SK-N-SH treated with all-trans-retinoic acid at 6 μM for 48 hours (cell line): ENCODE data around the gene INCA1.

Source experiments
- ATAC-seq: fragments of 200-7000 bp; cut with Tn5 transposase; 3 replicates; pipeline ENCODE4 v1.9.1; 2020; ENCODE audit warnings: mild to moderate bottlenecking, moderate library complexity
- BACH2 ChIP-seq: fragments of 250-450 bp; sonication (Bioruptor Pico); IDR thresholded peaks from 2 replicates; pipeline ENCODE4 v1.9.0; 2021; ENCODE audit warnings: mild to moderate bottlenecking, borderline replicate concordance
- CREB5 ChIP-seq: fragments of 250-450 bp; sonication (Bioruptor Pico); IDR thresholded peaks from 2 replicates; pipeline ENCODE4 v1.5.1; 2020; ENCODE audit warnings: low read depth, mild to moderate bottlenecking, moderate library complexity
- CSRNP3 ChIP-seq: fragments of 250-450 bp; sonication (Bioruptor Pico); IDR thresholded peaks from 2 replicates; pipeline ENCODE4 v1.5.1; 2021; ENCODE audit warnings: mild to moderate bottlenecking, moderate library complexity
- ESRRG ChIP-seq: fragments of 250-450 bp; sonication (Bioruptor Pico); IDR thresholded peaks from 2 replicates; pipeline ENCODE4 v1.6.1; 2021; ENCODE audit warnings: mild to moderate bottlenecking
- GLIS3 ChIP-seq: fragments of 250-450 bp; sonication (Bioruptor Pico); IDR thresholded peaks from 2 replicates; pipeline ENCODE4 v1.5.0; 2020; ENCODE audit warnings: mild to moderate bottlenecking, moderate library complexity
- ISL1 ChIP-seq: fragments of 250-450 bp; sonication (Bioruptor Pico); IDR thresholded peaks from 2 replicates; pipeline ENCODE4 v2.1.2; 2022; ENCODE audit warnings: mild to moderate bottlenecking, moderate library complexity
- OSR1 ChIP-seq: fragments of 250-450 bp; sonication (Bioruptor Pico); IDR thresholded peaks from 2 replicates; pipeline ENCODE4 v1.8.0; 2022; ENCODE audit warnings: moderate library complexity, mild to moderate bottlenecking, inconsistent platforms
- PATZ1 ChIP-seq: fragments of 250-450 bp; sonication (Bioruptor Pico); IDR thresholded peaks from 2 replicates; pipeline ENCODE4 v1.8.0; 2020; ENCODE audit warnings: mild to moderate bottlenecking, moderate library complexity, borderline replicate concordance
- POU6F1 ChIP-seq: fragments of 250-450 bp; sonication (Bioruptor Pico); IDR thresholded peaks from 2 replicates; pipeline ENCODE4 v1.8.0; 2021; ENCODE audit warnings: low read depth, mild to moderate bottlenecking, moderate library complexity, borderline replicate concordance
- RARB ChIP-seq: fragments of 250-450 bp; sonication (Bioruptor Pico); IDR thresholded peaks from 2 replicates; pipeline ENCODE4 v1.8.0; 2021; ENCODE audit warnings: mild to moderate bottlenecking, moderate library complexity
- SNAI2 ChIP-seq: fragments of 250-450 bp; sonication (Bioruptor Pico); IDR thresholded peaks from 2 replicates; pipeline ENCODE4 v1.5.0; 2020; ENCODE audit warnings: mild to moderate bottlenecking, moderate library complexity
- TCF4 ChIP-seq: fragments of 250-450 bp; sonication (Bioruptor Pico); IDR thresholded peaks from 2 replicates; pipeline ENCODE4 v1.8.0; 2021; ENCODE audit warnings: mild to moderate bottlenecking, moderate library complexity, borderline replicate concordance
- TSHZ2 ChIP-seq: fragments of 250-450 bp; sonication (Bioruptor Pico); IDR thresholded peaks from 2 replicates; pipeline ENCODE4 v1.5.0; 2020; ENCODE audit warnings: mild to moderate bottlenecking, moderate library complexity
- ZC3H10 ChIP-seq: fragments of 250-450 bp; sonication (Bioruptor Pico); IDR thresholded peaks from 2 replicates; pipeline ENCODE4 v1.5.1; 2021; ENCODE audit warnings: mild to moderate bottlenecking, moderate library complexity
- ZFP3 ChIP-seq: fragments of 250-450 bp; sonication (Bioruptor Pico); IDR thresholded peaks from 2 replicates; pipeline ENCODE4 v1.5.0; 2020; ENCODE audit warnings: mild to moderate bottlenecking, moderate library complexity
- ZNF565 ChIP-seq: fragments of 450-650 bp; formaldehyde crosslinking; conservative IDR thresholded peaks from 2 replicates; pipeline ENCODE4 v1.5.0; 2020; ENCODE audit warnings: low read depth, mild to moderate bottlenecking, moderate library complexity
- ZNF70 ChIP-seq: fragments of 450-650 bp; formaldehyde crosslinking; IDR thresholded peaks from 2 replicates; pipeline ENCODE4 v1.5.0; 2020; ENCODE audit warnings: mild to moderate bottlenecking, moderate library complexity
- ZNF8 ChIP-seq: fragments of 450-650 bp; formaldehyde crosslinking; IDR thresholded peaks from 2 replicates; pipeline ENCODE4 v1.5.0; 2020; ENCODE audit warnings: mild to moderate bottlenecking, moderate library complexity

INCA1 gene

GRCh38 chr17:4946312-4946976 lies 50.9 kb downstream of the INCA1 start:
- ATAC-seq, result no peak
- TF ChIP-seq ZNF8 (CRISPR knock-in tag) (no peak), BACH2 (CRISPR knock-in tag) (no peak)

- no peak for TF ChIP-seq SNAI2
- no peak for TF ChIP-seq TCF4 (CRISPR knock-in tag)
- no peak for TF ChIP-seq ISL1 (CRISPR knock-in tag)
- TF ChIP-seq RARB (CRISPR knock-in tag), result no peak
- no peak for TF ChIP-seq ZNF70 (CRISPR knock-in tag)
- no peak for TF ChIP-seq ZNF8 (CRISPR knock-in tag)
- no peak for TF ChIP-seq PATZ1
- TF ChIP-seq TSHZ2 (CRISPR knock-in tag), result no peak
- no peak for TF ChIP-seq POU6F1 (CRISPR knock-in tag)
- TF ChIP-seq CREB5, result no peak
- TF ChIP-seq ZNF565 (CRISPR knock-in tag), result no peak
- no peak for TF ChIP-seq ESRRG (CRISPR knock-in tag)
- no peak for TF ChIP-seq OSR1 (CRISPR knock-in tag)
- TF ChIP-seq ZC3H10 (CRISPR knock-in tag), result no peak
- TF ChIP-seq GLIS3 (CRISPR knock-in tag), result no peak
- no peak for ATAC-seq
Observed at GRCh38 chr17:4945944-4946280, 51.4 kb downstream of the INCA1 start.

- ATAC-seq, result peak; percentile 44
Observed at GRCh38 chr17:4945176-4945943, 52.0 kb downstream of the INCA1 start.

More at GRCh38 chr17:4945176-4945943, 52.0 kb downstream of the INCA1 start:
- TF ChIP-seq CSRNP3 (CRISPR knock-in tag), result no peak
- no peak for TF ChIP-seq SNAI2
- no peak for TF ChIP-seq ZFP3 (CRISPR knock-in tag)
- 0 out of 2 replicates have a peak, but pooled peaks have one; percentile 63 for TF ChIP-seq GLIS3 (CRISPR knock-in tag)
